Heart right ventricle (tissue), 16 donors: ENCODE results near the gene ITPR3. TPM values are rescaled to one million over a fixed set of nuclear protein-coding genes. Genes with fewer than 3 reads are reported as not detected.

Experiments used
- ATAC-seq, 8 donors: fragments of 200-7000 bp; cut with Tn5 transposase; one replicate each; pipeline ENCODE4 v1.9.1; 2020; ENCODE audit warnings: mild to moderate bottlenecking in 8 of 8, moderate library complexity in 8 of 8, moderate number of reproducible peaks in 1 of 8
- DNase-seq, 2 donors: peaks; one replicate each; pipeline ENCODE4 v3.0.0-alpha.2; 2020
- H3K27ac ChIP-seq, 10 donors: fragments of 200-600 bp; sonication (generic) in 2 of 10; one replicate each; pipeline versions ENCODE4 v1.5.0 to v1.8.0; 2020 to 2022; ENCODE audit warnings: mild to moderate bottlenecking in 3 of 10
- H3K27me3 ChIP-seq, 7 donors: fragments of 200-600 bp; one replicate each; pipeline ENCODE4 v1.8.0; 2021 to 2022; ENCODE audit warnings: mild to moderate bottlenecking in 2 of 7
- H3K36me3 ChIP-seq, 9 donors: fragments of 200-600 bp; sonication (generic) in 1 of 9; one replicate each; pipeline versions ENCODE4 v1.5.0 to v1.8.0; 2020 to 2022; ENCODE audit warnings: mild to moderate bottlenecking in 2 of 9
- H3K4me1 ChIP-seq, 9 donors: fragments of 200-600 bp; sonication (generic) in 1 of 9; one replicate each; pipeline versions ENCODE4 v1.5.0 to v1.8.0; 2020 to 2022; ENCODE audit warnings: mild to moderate bottlenecking in 4 of 9
- H3K4me3 ChIP-seq, 10 donors: fragments of 200-600 bp; sonication (generic) in 2 of 10; one replicate each; pipeline versions ENCODE4 v1.5.0 to v1.8.0; 2020 to 2022; ENCODE audit warnings: mild to moderate bottlenecking in 7 of 10, moderate library complexity in 2 of 10
- H3K9me3 ChIP-seq, 11 donors: fragments of 200-600 bp in 10 of 11; sonication (generic) in 2 of 11; one replicate each; pipeline versions ENCODE4 v1.5.0 to v1.8.0; 2013 to 2022; ENCODE audit warnings: mild to moderate bottlenecking in 2 of 11, control low read depth in 1 of 11, moderate library complexity in 1 of 11
- WGBS, 2 donors: extraction: QIAGEN DNeasy Blood & Tissue Kit; methylation state at CpG; one replicate each; pipeline ENCODE4 v1.1.7; 2013; ENCODE audit warnings: inconsistent platforms in 1 of 2; 5-methylcytosine and 5-hydroxymethylcytosine counted together
- intact Hi-C, 10 donors: fragments of 100-400 bp; cut with DNase I; formaldehyde crosslinking; loops; one replicate each; pipeline versions ENCODE4 v1.11.1 to v1.14.2; 2022
- polyA plus RNA-seq, 2 donors: library from polyadenylated mRNA; stranded (reverse); fragments of 200-250 nt; gene quantifications; one replicate each; pipeline ENCODE4 v1.2.3, GENCODE V29; 2013
- total RNA-seq, 10 donors: library from RNA; stranded (reverse); fragmentation: NEBNext Ultra II Directional in 3 of 10; extraction: Animal tissue kit (Norgen Biotek cat#: 25700) in 3 of 10; gene quantifications; one replicate each; pipeline versions ENCODE4 v1.2.1 to v1.2.4, GENCODE V29; 2021 to 2023
- TF ChIP-seq, protein P1 (sequence below), 9 donors: fragments of 200-600 bp; sonication (generic) in 2 of 9; IDR thresholded peaks; one replicate each; pipeline versions ENCODE4 v1.5.0 to v1.8.0; 2021 to 2022; ENCODE audit warnings: antibody characterized with exemption in 9 of 9, mild to moderate bottlenecking in 5 of 9, moderate library complexity in 1 of 9
- donor health status: Arrhythmogenic right ventricular cardiomyopathy.
- donor health status: ischemic (EF 13 %, LVEDD 7.1; RV severe dilation, severe dysfunction).
- donor health status: healthy with polysubstance abuse.
- donor health status: DM: no; HTN: yes; CAD: no.
- donor health status: DM: no; HTN: no; CAD: no.
- donor health status: ischemic (EF 25% LVEDD 6.9; RV normal size, moderate dysfunction).
- donor health status: ischemic (EF 25% LVEDD 5.7; RV mildly dilated, moderate dysfunction).
- donor health status: healthy.
- donor health status: DM: yes; HTN: yes; CAD: no.
- donor health status: Ischemic cardiomyopathy.
- donor health status: ischemic (EF 35%, LVEDD 5.7; RV mildly dilated, moderate dysfunction).
- donor health status: nonischemic (EF 11% LVEDD 7.7; RV severe dilation, severe dysfunction).
- donor health status: DM: yes; HTN: yes; CAD: no.
- donor health status: PGD.
- donor health status: ischemic (EF 29% LVEDD 5.4; RV normal size, mild dysfunction).
- donor health status: nonischemic (EF 23%, LVEDD 6.1; RV moderate dilation, normal function).

Gene ITPR3
- total and polyA plus RNA-seq, 12 donors: 3.2 to 16.7 (median 6.0) TPM

DNA sequence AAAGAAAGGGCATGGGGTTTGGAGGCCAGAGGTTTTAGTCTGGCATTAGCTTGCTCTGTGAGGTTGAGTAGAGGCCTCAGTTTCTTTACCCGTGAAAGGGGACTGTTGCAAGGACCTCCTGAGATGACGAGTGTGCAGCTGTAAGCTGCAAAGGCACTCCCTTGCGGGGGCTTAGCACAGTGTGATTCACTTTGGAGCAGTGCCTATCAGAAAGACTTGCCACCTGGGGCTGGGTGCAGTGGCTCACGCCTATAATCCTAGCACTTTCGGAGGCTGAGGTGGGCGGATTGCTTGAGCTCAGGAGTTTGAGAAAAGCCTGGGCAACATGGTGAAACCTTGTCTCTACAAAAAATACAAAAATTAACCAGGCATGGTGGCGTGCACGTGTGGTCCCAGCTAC is 33.6 kb upstream of the ITPR3 start:
- Histone ChIP-seq H3K27me3 (peaks cover 0 to under 1% (median 0%) of the 10 kb centered on the region in 7 donors), H3K9me3 (no peaks in the 10 kb centered on the region), H3K27ac (no peak overlapping the region), H3K4me1 (peaks cover 16 to 47% (median 37%) of the 10 kb centered on the region in 9 donors), H3K4me3 (no peak overlapping the region), H3K36me3 (no peaks in the 10 kb centered on the region)
- TF ChIP-seq, protein P1, sequence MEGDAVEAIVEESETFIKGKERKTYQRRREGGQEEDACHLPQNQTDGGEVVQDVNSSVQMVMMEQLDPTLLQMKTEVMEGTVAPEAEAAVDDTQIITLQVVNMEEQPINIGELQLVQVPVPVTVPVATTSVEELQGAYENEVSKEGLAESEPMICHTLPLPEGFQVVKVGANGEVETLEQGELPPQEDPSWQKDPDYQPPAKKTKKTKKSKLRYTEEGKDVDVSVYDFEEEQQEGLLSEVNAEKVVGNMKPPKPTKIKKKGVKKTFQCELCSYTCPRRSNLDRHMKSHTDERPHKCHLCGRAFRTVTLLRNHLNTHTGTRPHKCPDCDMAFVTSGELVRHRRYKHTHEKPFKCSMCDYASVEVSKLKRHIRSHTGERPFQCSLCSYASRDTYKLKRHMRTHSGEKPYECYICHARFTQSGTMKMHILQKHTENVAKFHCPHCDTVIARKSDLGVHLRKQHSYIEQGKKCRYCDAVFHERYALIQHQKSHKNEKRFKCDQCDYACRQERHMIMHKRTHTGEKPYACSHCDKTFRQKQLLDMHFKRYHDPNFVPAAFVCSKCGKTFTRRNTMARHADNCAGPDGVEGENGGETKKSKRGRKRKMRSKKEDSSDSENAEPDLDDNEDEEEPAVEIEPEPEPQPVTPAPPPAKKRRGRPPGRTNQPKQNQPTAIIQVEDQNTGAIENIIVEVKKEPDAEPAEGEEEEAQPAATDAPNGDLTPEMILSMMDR (IDR thresholded peaks at IDR 0.05): no peak
- no peak for ATAC-seq
- intact Hi-C loops: loop anchor here (2.0 to 10.0 kb wide), 14 partner anchors 35 to 567 kb away; partner anchors contain the start of genes ITPR3 (in 2 of the 10) and GRM4 (in 1 of the 10)
- DNase-seq: no peak
- WGBS, 2 donors: 90 to 91% methylated on average over 8 of the region's 8 CpGs

DNA sequence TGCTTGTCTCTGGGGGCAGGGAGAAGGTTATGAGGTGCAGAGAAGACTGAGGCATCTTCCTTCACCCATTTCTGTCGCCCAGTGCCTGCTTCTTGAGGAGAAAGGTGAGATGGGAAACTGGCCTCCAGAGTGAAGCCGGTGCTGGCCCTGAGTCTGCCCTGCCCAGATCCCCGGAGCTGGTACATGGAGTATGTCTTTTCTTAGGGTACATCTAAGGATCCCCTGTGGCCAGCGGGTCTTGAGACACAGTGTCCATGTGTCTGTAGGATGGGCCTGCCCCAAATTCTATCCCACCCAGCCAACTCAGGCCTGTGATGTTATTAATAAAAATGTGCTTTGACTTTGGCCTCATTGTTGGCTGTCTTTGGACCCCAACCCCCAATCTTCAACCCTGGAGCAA is 32.2 kb upstream of the ITPR3 start:
- WGBS, 2 donors: 94 to 95% methylated on average over 4 of the region's 4 CpGs
- TF ChIP-seq, protein P1 (IDR thresholded peaks at IDR 0.05): no peak
- Histone ChIP-seq H3K36me3 (no peaks in the 10 kb centered on the region), H3K27ac (peak overlapping the region in 9 of 10 donors; percentile 77 to 93 (median 88)), H3K4me1 (peaks cover 16 to 54% (median 37%) of the 10 kb centered on the region in 9 donors), H3K9me3 (no peaks in the 10 kb centered on the region), H3K4me3 (no peak overlapping the region), H3K27me3 (peaks cover 0 to 11% (median 0%) of the 10 kb centered on the region in 7 donors)
- no peak for DNase-seq
- no peak for ATAC-seq
- intact Hi-C loops: loop anchor here (1.0 to 10.0 kb wide), 18 partner anchors 33 to 566 kb away; partner anchors contain the start of genes ITPR3 (in 2 of the 10) and GRM4 (in 1 of the 10)

DNA sequence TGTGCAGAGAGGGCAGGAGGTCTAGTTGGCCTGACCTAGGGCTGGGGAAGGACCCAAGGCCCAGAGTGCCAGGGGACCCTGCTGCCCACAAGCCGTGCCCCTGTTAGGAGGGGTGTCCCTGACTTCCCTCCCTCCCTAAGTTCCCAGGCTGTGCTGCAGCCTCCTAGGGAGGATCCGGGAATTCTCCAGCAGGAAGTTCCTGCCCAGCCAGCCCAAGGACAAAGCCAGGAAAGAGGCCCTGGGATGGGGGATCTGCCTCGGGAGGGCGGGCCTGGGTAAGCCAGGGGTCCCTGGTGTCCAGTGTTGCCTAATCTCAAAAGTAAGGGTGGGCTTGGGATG is 31.8 kb upstream of the ITPR3 start:
- H3K27me3 ChIP-seq: peaks cover 0 to 11% (median 0%) of the 10 kb centered on the region in 7 donors
- peaks cover 16 to 54% (median 37%) of the 10 kb centered on the region in 9 donors for H3K4me1 ChIP-seq
- TF ChIP-seq, protein P1 (IDR thresholded peaks at IDR 0.05): no peak
- peak; percentile 21 to 64 (median 44) for ATAC-seq
- H3K9me3 ChIP-seq: no peaks in the 10 kb centered on the region
- no peak overlapping the region for H3K4me3 ChIP-seq
- H3K36me3 ChIP-seq: no peaks in the 10 kb centered on the region
- DNase-seq: peak in 1 of 2 donors; percentile 45
- intact Hi-C loops: loop anchor here (1.0 to 10.0 kb wide), 18 partner anchors 33 to 565 kb away; partner anchors contain the start of genes ITPR3 (in 2 of the 10) and GRM4 (in 1 of the 10)
- H3K27ac ChIP-seq: peak overlapping the region in 9 of 10 donors; percentile 77 to 93 (median 88)
- 53 to 55% methylated on average over 4 of the region's 4 CpGs for WGBS, 2 donors

DNA sequence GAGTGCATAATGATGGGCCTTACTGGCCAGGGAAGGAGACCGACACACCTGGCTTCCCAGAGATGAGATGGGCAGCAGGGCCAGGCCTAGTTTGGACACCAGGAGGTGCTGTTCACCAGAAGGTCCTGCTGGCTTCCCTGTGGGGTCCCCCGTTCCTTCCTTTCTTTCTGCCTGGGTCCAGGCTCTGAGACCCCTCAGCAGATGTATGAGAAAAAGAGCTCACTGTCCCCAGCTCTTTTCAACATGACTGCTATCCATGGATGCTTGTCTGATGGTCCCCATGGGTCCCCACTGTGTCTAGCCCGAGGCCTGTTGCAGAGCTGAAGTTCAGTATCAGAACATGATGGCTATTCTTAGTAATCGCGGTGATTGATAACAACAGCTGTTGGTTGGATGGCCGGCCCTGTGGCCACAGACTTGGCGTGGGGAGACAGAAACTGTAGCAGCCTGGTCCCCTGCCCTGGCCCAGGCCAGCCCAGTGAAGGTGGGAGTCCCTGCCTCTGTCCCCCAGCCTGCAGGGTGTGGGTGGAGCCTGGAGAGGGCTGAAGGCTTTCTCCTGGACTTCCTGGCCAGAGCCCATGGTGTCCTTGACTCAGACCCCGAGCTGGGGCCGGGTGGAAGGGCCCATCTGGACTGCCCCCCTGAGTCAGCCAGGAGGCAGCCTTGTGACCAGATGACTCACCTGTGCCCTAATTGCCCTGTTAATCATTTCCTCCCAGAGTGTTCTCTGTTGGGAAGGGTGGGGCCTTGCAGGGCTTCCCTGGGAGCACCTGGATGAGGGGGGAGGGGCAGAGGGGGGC is 31.2 kb upstream of the ITPR3 start:
- peaks cover 0 to 11% (median 0%) of the 10 kb centered on the region in 7 donors for H3K27me3 ChIP-seq
- no peak overlapping the region for H3K4me3 ChIP-seq
- intact Hi-C loops: loop anchor here (1.0 to 10.0 kb wide), 22 partner anchors 19 to 565 kb away; partner anchors contain the start of genes ITPR3 (in 2 of the 10) and GRM4 (in 1 of the 10)
- 11 to 15% methylated on average over 9 of the region's 9 CpGs for WGBS, 2 donors
- peak; percentile 40 to 75 (median 68) for ATAC-seq
- H3K4me1 ChIP-seq: peaks cover 16 to 54% (median 37%) of the 10 kb centered on the region in 9 donors
- no peaks in the 10 kb centered on the region for H3K36me3 ChIP-seq
- peak in 1 of 2 donors; percentile 53 for DNase-seq
- H3K9me3 ChIP-seq: no peaks in the 10 kb centered on the region
- TF ChIP-seq, protein P1 (IDR thresholded peaks at IDR 0.05): peak; percentile 65 to 94 (median 87)
- peak overlapping the region; percentile 11 to 93 (median 86) for H3K27ac ChIP-seq
